ENCODE data around the gene ZNF804A. TPM values are rescaled to one million over a fixed set of nuclear protein-coding genes. Genes with fewer than 3 reads are reported as not detected.

ZNF804A gene
- total RNA-seq, 4 donors from 2014 or later, result 0.27 to 7.9 (median 1.4) TPM; not detected in 1

DNA sequence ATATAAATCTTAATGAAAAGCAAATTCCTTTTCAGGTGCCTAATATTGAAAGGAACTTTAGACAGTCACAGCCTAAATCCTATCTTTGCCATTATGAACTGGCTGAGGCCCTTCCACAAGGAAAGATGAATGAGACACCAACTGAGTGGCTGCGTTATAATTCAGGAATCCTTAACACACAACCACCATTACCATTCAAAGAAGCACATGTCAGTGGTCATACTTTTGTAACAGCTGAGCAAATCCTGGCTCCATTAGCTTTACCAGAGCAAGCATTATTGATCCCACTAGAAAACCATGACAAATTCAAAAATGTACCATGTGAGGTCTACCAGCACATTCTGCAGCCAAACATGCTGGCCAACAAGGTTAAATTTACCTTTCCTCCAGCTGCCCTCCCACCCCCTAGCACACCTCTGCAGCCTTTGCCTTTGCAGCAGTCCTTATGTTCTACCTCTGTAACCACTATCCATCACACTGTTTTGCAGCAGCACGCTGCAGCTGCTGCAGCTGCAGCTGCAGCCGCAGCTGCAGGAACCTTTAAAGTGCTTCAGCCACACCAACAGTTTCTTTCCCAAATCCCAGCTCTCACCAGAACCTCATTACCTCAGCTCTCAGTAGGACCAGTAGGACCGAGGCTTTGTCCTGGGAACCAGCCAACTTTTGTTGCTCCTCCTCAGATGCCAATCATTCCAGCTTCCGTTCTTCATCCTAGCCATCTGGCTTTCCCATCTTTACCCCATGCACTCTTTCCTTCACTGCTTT, 340.1 kb downstream of the ZNF804A start:
- no peaks in the 10 kb centered on the region for H3K27me3 ChIP-seq
- H3K36me3 ChIP-seq, result no peaks in the 10 kb centered on the region
- no peak overlapping the region for H3K27ac ChIP-seq
- DNase-seq, result no peak
- TF ChIP-seq, protein P1, sequence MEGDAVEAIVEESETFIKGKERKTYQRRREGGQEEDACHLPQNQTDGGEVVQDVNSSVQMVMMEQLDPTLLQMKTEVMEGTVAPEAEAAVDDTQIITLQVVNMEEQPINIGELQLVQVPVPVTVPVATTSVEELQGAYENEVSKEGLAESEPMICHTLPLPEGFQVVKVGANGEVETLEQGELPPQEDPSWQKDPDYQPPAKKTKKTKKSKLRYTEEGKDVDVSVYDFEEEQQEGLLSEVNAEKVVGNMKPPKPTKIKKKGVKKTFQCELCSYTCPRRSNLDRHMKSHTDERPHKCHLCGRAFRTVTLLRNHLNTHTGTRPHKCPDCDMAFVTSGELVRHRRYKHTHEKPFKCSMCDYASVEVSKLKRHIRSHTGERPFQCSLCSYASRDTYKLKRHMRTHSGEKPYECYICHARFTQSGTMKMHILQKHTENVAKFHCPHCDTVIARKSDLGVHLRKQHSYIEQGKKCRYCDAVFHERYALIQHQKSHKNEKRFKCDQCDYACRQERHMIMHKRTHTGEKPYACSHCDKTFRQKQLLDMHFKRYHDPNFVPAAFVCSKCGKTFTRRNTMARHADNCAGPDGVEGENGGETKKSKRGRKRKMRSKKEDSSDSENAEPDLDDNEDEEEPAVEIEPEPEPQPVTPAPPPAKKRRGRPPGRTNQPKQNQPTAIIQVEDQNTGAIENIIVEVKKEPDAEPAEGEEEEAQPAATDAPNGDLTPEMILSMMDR (IDR thresholded peaks at IDR 0.05), result no peak
- TF ChIP-seq POLR2A (IDR thresholded peaks at IDR 0.05), result no peak
- intact Hi-C loops (cut with DNase I; ENCODE audit: low total_unique reads), result no loop called here
- H3K4me1 ChIP-seq, result no peaks in the 10 kb centered on the region
- H3K9me3 ChIP-seq, result no peaks in the 10 kb centered on the region
- H3K4me3 ChIP-seq, result no peak overlapping the region

DNA sequence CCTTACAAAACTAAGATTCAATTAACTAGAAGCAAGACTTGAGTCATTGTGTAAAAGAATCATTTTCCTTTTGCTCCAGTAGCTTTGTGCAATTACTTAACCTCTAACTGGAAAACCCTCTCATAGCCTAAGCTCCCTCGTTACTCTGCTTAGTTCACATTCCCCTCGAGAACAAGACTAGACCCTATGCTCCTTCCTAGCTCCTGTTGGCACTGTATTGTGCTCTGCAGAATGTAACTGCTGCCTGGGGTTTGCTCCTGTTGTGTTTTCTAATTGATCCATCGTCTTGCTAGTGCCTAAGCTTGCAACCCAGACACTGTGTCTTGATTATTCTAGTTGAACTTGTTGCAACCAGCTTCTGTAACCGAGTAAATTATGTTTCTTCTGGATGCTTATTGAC, 347.0 kb downstream of the ZNF804A start:
- H3K27me3 ChIP-seq, result no peaks in the 10 kb centered on the region
- H3K9me3 ChIP-seq, result no peaks in the 10 kb centered on the region
- H3K27ac ChIP-seq, result no peak overlapping the region
- no peaks in the 10 kb centered on the region for H3K4me1 ChIP-seq
- intact Hi-C loops (cut with DNase I; ENCODE audit: low total_unique reads), result no loop called here
- DNase-seq, result no peak
- H3K36me3 ChIP-seq, result no peaks in the 10 kb centered on the region
- no peak overlapping the region for H3K4me3 ChIP-seq
- TF ChIP-seq, protein P1 (IDR thresholded peaks at IDR 0.05), result no peak
- no peak for TF ChIP-seq POLR2A (IDR thresholded peaks at IDR 0.05)

DNA sequence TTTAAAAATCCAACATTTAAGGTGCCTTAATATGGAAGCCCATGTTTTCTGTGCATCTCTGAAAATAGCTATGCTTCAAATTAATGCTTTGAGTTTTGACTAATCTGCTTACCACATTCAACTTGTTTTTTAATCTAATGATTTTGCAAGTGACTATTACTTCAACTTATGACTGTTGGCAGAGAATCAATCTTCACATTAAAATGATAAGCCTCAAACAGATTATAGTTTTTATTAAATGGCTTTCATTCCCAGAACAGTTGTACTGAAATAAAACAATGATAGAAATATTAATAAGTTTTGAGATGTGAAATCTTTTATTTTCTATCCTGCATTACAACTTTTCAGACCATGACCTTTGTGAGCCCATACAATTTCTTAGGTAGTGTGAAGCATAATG, 347.5 kb downstream of the ZNF804A start:
- no peaks in the 10 kb centered on the region for H3K9me3 ChIP-seq

DNA sequence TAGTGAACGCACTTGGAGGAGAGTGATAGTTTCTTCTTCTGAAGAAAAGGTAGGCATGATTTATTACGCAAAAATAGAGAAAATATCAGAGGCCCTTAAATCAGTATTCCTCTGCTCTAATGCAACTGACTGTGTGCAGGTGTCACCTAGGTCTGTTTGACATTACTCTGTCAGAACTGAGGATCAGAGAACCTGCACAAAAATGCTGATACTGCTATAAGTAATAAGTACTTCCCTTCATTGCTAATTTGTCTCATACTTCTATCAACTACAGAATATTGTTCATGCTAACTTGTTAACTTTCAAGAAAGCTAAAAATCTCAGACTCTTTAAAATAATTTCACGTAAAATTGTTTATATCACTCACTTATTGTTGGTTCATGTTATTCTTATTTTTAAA, 358.5 kb downstream of the ZNF804A start:
- no peak overlapping the region for H3K27ac ChIP-seq
- H3K36me3 ChIP-seq, result no peaks in the 10 kb centered on the region
- H3K4me3 ChIP-seq, result no peak overlapping the region
- H3K9me3 ChIP-seq, result no peaks in the 10 kb centered on the region
- intact Hi-C loops (cut with DNase I; ENCODE audit: low total_unique reads), result no loop called here
- no peak for DNase-seq
- no peaks in the 10 kb centered on the region for H3K27me3 ChIP-seq
- H3K4me1 ChIP-seq, result no peaks in the 10 kb centered on the region
- TF ChIP-seq POLR2A (IDR thresholded peaks at IDR 0.05), result no peak
- TF ChIP-seq, protein P1 (IDR thresholded peaks at IDR 0.05), result no peak

More for the DNA sequence above, 347.5 kb downstream of the ZNF804A start:
- no peak for DNase-seq
- Histone ChIP-seq H3K27ac (no peak overlapping the region), H3K4me1 (no peaks in the 10 kb centered on the region), H3K36me3 (no peaks in the 10 kb centered on the region), H3K4me3 (no peak overlapping the region), H3K27me3 (no peaks in the 10 kb centered on the region)
- intact Hi-C loops (cut with DNase I; ENCODE audit: low total_unique reads), result no loop called here
- no peak for TF ChIP-seq POLR2A (IDR thresholded peaks at IDR 0.05)
- TF ChIP-seq, protein P1 (IDR thresholded peaks at IDR 0.05), result no peak

DNA sequence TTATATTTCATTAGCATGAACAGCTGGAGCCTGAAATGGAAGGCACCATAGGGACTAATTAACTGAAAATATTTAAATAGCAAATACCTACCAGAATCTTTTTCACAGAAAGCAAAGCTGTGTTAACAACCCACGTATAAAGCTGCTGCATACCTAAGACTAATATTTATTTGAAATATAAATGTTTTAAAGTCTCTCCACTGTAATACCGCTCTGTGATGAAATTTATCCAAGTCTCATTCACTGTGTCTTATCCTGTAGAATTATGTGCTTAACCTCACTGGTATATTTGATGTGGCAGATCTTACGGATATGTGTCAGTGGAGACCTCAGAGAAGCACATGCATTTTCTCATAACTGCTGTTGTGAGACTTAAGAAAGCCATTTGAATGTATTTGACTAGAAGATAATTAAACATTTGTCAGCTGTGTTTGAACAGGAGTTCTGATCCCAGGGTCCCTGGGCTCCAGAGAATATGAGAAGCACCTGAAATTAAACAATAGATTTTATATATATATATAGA, 373.3 kb downstream of the ZNF804A start:
- TF ChIP-seq POLR2A (IDR thresholded peaks at IDR 0.05), result no peak
- TF ChIP-seq, protein P1 (IDR thresholded peaks at IDR 0.05), result no peak
- Histone ChIP-seq H3K27me3 (no peaks in the 10 kb centered on the region), H3K4me1 (no peaks in the 10 kb centered on the region), H3K27ac (no peak overlapping the region), H3K36me3 (peaks cover 0 to 2% of the 10 kb centered on the region in 2 donors), H3K9me3 (no peaks in the 10 kb centered on the region), H3K4me3 (no peak overlapping the region)
- DNase-seq, result no peak
- intact Hi-C loops (cut with DNase I; ENCODE audit: low total_unique reads), result no loop called here

All from uterus (tissue), 4 donors.